ENCODE data around the gene SH3RF3. TPM values are rescaled to one million over a fixed set of nuclear protein-coding genes. Genes with fewer than 3 reads are reported as not detected.

The SH3RF3 gene
- total RNA-seq, 2 donors from 2014 or later, result 1.3 to 5.6 TPM

GRCh38 chr2:109212836-109213563 is 84.0 kb downstream of the SH3RF3 start:
- Histone ChIP-seq H3K27ac (no peak overlapping the region), H3K4me1 (peaks cover 14% of the 10 kb centered on the region), H3K4me3 (no peak overlapping the region), H3K9me3 (no peaks in the 10 kb centered on the region), H3K36me3 (replicated peaks in 1 of 2; ENCODE audit: insufficient read depth in 1 of 2, low read depth in 2 of 2) (no peaks in the 10 kb centered on the region), H3K27me3 (no peaks in the 10 kb centered on the region)
- DNase-seq (no peak), ATAC-seq (no peak)
- TF ChIP-seq POLR2A (IDR thresholded peaks at IDR 0.05), result no peak
- intact Hi-C loops (cut with DNase I), result no loop called here
- 79 to 85% methylated on average over 9 to 10 of the region's 10 CpGs for WGBS, 2 donors

- peaks cover 17% of the 10 kb centered on the region for H3K4me1 ChIP-seq
- H3K4me3 ChIP-seq, result no peak overlapping the region
- H3K9me3 ChIP-seq, result no peaks in the 10 kb centered on the region
- no peaks in the 10 kb centered on the region for H3K36me3 ChIP-seq (replicated peaks in 1 of 2; ENCODE audit: insufficient read depth in 1 of 2, low read depth in 2 of 2)
- H3K27ac ChIP-seq, result no peak overlapping the region
- 50 to 56% methylated on average over 10 to 16 of the region's 16 CpGs for WGBS, 2 donors
- ATAC-seq (no peak), DNase-seq (peak in 1 of 4 donors; percentile 46)
- no peak for TF ChIP-seq CTCF (IDR thresholded peaks at IDR 0.05)
- TF ChIP-seq POLR2A (IDR thresholded peaks at IDR 0.05), result no peak
- H3K27me3 ChIP-seq, result no peaks in the 10 kb centered on the region
- intact Hi-C loops (cut with DNase I), result no loop called here
Observed at GRCh38 chr2:109213646-109214433, 84.8 kb downstream of the SH3RF3 start.

- no peak overlapping the region for H3K4me3 ChIP-seq
- H3K27ac ChIP-seq, result no peak overlapping the region
- intact Hi-C loops (cut with DNase I), result no loop called here
- H3K4me1 ChIP-seq, result peaks cover 13% of the 10 kb centered on the region
- H3K9me3 ChIP-seq, result no peaks in the 10 kb centered on the region
- TF ChIP-seq CTCF (IDR thresholded peaks at IDR 0.05) (no peak), POLR2A (IDR thresholded peaks at IDR 0.05) (no peak)
- ATAC-seq (no peak), DNase-seq (no peak)
- H3K36me3 ChIP-seq (replicated peaks in 1 of 2; ENCODE audit: insufficient read depth in 1 of 2, low read depth in 2 of 2), result no peaks in the 10 kb centered on the region
- WGBS, 2 donors, result 70 to 71% methylated on average over 9 to 11 of the region's 11 CpGs
- H3K27me3 ChIP-seq, result no peaks in the 10 kb centered on the region
Observed at GRCh38 chr2:109214651-109215371, 85.8 kb downstream of the SH3RF3 start.

- TF ChIP-seq CTCF (IDR thresholded peaks at IDR 0.05), result no peak
- no peak for TF ChIP-seq POLR2A (IDR thresholded peaks at IDR 0.05)
- Histone ChIP-seq H3K36me3 (replicated peaks in 1 of 2; ENCODE audit: insufficient read depth in 1 of 2, low read depth in 2 of 2) (no peaks in the 10 kb centered on the region), H3K4me3 (no peak overlapping the region), H3K9me3 (no peaks in the 10 kb centered on the region), H3K4me1 (peaks cover 9% of the 10 kb centered on the region), H3K27me3 (no peaks in the 10 kb centered on the region), H3K27ac (no peak overlapping the region)
- no peak for ATAC-seq
- DNase-seq, result no peak
- 78 to 83% methylated on average over 11 of the region's 11 CpGs for WGBS, 2 donors
- intact Hi-C loops (cut with DNase I), result no loop called here
Observed at GRCh38 chr2:109215866-109216265, 86.9 kb downstream of the SH3RF3 start.

GRCh38 chr2:109216332-109216731 is 87.3 kb downstream of the SH3RF3 start:
- no peaks in the 10 kb centered on the region for H3K36me3 ChIP-seq (replicated peaks in 1 of 2; ENCODE audit: insufficient read depth in 1 of 2, low read depth in 2 of 2)
- peaks cover 9% of the 10 kb centered on the region for H3K4me1 ChIP-seq
- no peak for TF ChIP-seq POLR2A (IDR thresholded peaks at IDR 0.05)
- no peak for TF ChIP-seq CTCF (IDR thresholded peaks at IDR 0.05)
- no peaks in the 10 kb centered on the region for H3K9me3 ChIP-seq
- no peaks in the 10 kb centered on the region for H3K27me3 ChIP-seq
- ATAC-seq (no peak), DNase-seq (no peak)
- WGBS, 2 donors, result 51 to 75% methylated on average over 6 of the region's 6 CpGs
- H3K4me3 ChIP-seq, result no peak overlapping the region
- no peak overlapping the region for H3K27ac ChIP-seq
- intact Hi-C loops (cut with DNase I), result no loop called here
